Astrocyte (in vitro differentiated cells and primary cell): Measurements from ENCODE around the gene LANCL2. TPM values are rescaled to one million over a fixed set of nuclear protein-coding genes. Genes with fewer than 3 reads are reported as not detected.

Source experiments
- DNase-seq: peaks from one replicate; pipeline ENCODE4 v3.0.0-alpha.2; 2010; ENCODE audit warnings: low read depth
- FAIRE-seq: peaks from 2 replicates; lab custom pipeline; 2011; peaks lifted over from hg19 to GRCh38; lab: Jason Lieb, UNC
- H2AFZ ChIP-seq: 2 replicates; pipeline ENCODE4 v1.6.0; 2012; ENCODE audit warnings: low read depth, low read length, inconsistent platforms
- H3K27ac ChIP-seq: 2 replicates; pipeline ENCODE4 v1.5.1; 2011; ENCODE audit warnings: low read depth, low read length, inconsistent platforms
- H3K27me3 ChIP-seq: 2 replicates; pipeline ENCODE4 v1.6.0; 2011; ENCODE audit warnings: low read length, inconsistent platforms; ENCODE audit not compliant: insufficient read depth
- H3K36me3 ChIP-seq: 2 replicates; pipeline ENCODE4 v1.5.1; 2011; ENCODE audit warnings: low read length, inconsistent platforms; ENCODE audit not compliant: insufficient read depth
- H3K4me1 ChIP-seq: 2 replicates; pipeline ENCODE4 v1.5.1; 2011; ENCODE audit warnings: low read length, inconsistent platforms; ENCODE audit not compliant: insufficient read depth
- H3K4me2 ChIP-seq: 2 replicates; pipeline ENCODE4 v1.6.0; 2012; ENCODE audit warnings: low read length, inconsistent platforms
- H3K4me3 ChIP-seq: 2 replicates; pipeline ENCODE4 v1.5.1; 2011; ENCODE audit warnings: low read depth, mild to moderate bottlenecking, low read length, inconsistent platforms; ENCODE audit not compliant: insufficient read depth
- H3K79me2 ChIP-seq: 2 replicates; pipeline ENCODE4 v1.6.0; 2012; ENCODE audit warnings: mild to moderate bottlenecking, low read length, inconsistent platforms; ENCODE audit not compliant: insufficient read depth
- H3K9ac ChIP-seq: 2 replicates; pipeline ENCODE4 v1.6.0; 2012; ENCODE audit warnings: mild to moderate bottlenecking, low read length, inconsistent platforms
- H3K9me3 ChIP-seq: 2 replicates; pipeline ENCODE4 v1.5.1; 2012; ENCODE audit warnings: low read depth, mild to moderate bottlenecking, low read length, inconsistent platforms; ENCODE audit not compliant: insufficient read depth
- H4K20me1 ChIP-seq: 2 replicates; pipeline ENCODE4 v1.6.0; 2012; ENCODE audit warnings: low read length, inconsistent platforms; ENCODE audit not compliant: insufficient read depth
- H3K27ac Mint-ChIP-seq: one replicate; pipeline ENCODE4 v1.8.0; 2021; ENCODE audit warnings: mild to moderate bottlenecking, mixed read lengths; ENCODE audit not compliant: unreplicated experiment
- H3K27me3 Mint-ChIP-seq: one replicate; pipeline ENCODE4 v1.8.0; 2021; ENCODE audit warnings: low read depth, mixed read lengths; ENCODE audit not compliant: unreplicated experiment
- H3K36me3 Mint-ChIP-seq: one replicate; pipeline ENCODE4 v1.8.0; 2021; ENCODE audit warnings: low read depth, mixed read lengths; ENCODE audit not compliant: unreplicated experiment
- H3K4me1 Mint-ChIP-seq: one replicate; pipeline ENCODE4 v1.8.0; 2021; ENCODE audit warnings: low read depth, mixed read lengths; ENCODE audit not compliant: unreplicated experiment
- H3K4me3 Mint-ChIP-seq: one replicate; pipeline ENCODE4 v1.8.0; 2021; ENCODE audit warnings: mild to moderate bottlenecking, moderate library complexity, mixed read lengths; ENCODE audit not compliant: unreplicated experiment
- H3K9me3 Mint-ChIP-seq: one replicate; pipeline ENCODE4 v1.8.0; 2021; ENCODE audit warnings: mild to moderate bottlenecking, mixed read lengths; ENCODE audit not compliant: unreplicated experiment
- CTCF ChIP-seq: IDR thresholded peaks from 2 replicates; pipeline ENCODE4 v1.5.1; 2011; ENCODE audit warnings: low read depth, mild to moderate bottlenecking, inconsistent platforms, low read length, moderate library complexity; ENCODE audit not compliant: insufficient read depth
- EZH2 ChIP-seq: IDR thresholded peaks from 2 replicates; pipeline ENCODE4 v1.6.1; 2012; ENCODE audit warnings: mild to moderate bottlenecking, low read length, inconsistent platforms; ENCODE audit not compliant: insufficient read depth
- total RNA-seq: library from RNA; stranded (reverse); gene quantifications from 2 replicates; pipeline ENCODE4 v1.2.1, GENCODE V29; 2021

The LANCL2 gene
- total RNA-seq, 1 donor from 2014 or later, result 35.9 TPM

DNA sequence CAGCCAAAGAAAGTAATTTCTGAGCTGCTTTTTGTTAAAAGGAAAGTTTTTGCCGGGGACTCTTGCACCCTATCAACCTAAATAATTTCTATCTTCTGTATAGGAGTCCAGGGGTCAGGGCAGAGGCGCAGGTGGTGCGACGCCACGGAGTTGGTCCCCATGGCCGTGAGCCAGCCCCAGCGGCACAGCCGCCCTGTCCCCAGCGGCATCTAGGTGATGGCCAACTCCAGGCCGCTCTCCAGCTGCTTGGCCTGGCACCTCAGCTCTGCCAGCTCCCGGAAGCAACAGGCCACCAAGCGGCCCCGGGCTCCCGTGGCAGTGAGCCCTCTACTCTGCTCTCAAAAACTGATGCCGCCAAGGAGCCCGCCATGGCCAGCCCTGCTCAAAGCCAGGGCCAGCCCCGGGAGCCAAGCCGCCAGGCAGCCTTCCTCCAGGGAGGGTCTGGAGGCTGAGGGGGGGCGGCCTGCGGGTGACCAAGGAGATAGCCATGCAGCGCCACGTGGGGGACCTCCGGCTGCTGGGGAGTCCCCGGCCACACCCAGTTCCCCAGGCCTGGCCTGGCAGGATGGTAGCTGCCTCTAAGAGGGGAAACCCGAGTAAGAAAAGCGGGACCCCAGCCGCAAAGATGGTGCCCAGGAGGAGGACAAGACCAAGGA lies 22.8 kb upstream of the LANCL2 start:
- no peaks in the 10 kb centered on the region for H3K9me3 ChIP-seq
- H3K79me2 ChIP-seq, result no peaks in the 10 kb centered on the region
- FAIRE-seq (no peak), DNase-seq (no peak)
- Mint-ChIP-seq H3K4me3 (no peak overlapping the region), H3K9me3 (peaks cover 2% of the 10 kb centered on the region), H3K4me1 (no peaks in the 10 kb centered on the region), H3K36me3 (no peaks in the 10 kb centered on the region), H3K27ac (no peak overlapping the region), H3K27me3 (peaks cover under 1% of the 10 kb centered on the region)
- H3K36me3 ChIP-seq, result no peaks in the 10 kb centered on the region
- H3K4me1 ChIP-seq, result no peaks in the 10 kb centered on the region
- no peaks in the 10 kb centered on the region for H4K20me1 ChIP-seq
- H3K4me3 ChIP-seq, result no peak overlapping the region
- H3K4me2 ChIP-seq, result no peak overlapping the region
- H3K27me3 ChIP-seq, result peaks cover 5% of the 10 kb centered on the region
- TF ChIP-seq EZH2, result no peak
- TF ChIP-seq CTCF, result no peak
- H3K9ac ChIP-seq, result no peak overlapping the region
- H3K27ac ChIP-seq, result no peak overlapping the region
- no peak overlapping the region for H2AFZ ChIP-seq

- Mint-ChIP-seq H3K4me1 (no peaks in the 10 kb centered on the region), H3K27me3 (no peaks in the 10 kb centered on the region), H3K36me3 (no peaks in the 10 kb centered on the region), H3K9me3 (peaks cover 2% of the 10 kb centered on the region), H3K4me3 (no peak overlapping the region), H3K27ac (no peak overlapping the region)
- no peaks in the 10 kb centered on the region for H4K20me1 ChIP-seq
- no peak overlapping the region for H3K4me3 ChIP-seq
- DNase-seq, result no peak
- H2AFZ ChIP-seq, result no peak overlapping the region
- H3K9ac ChIP-seq, result no peak overlapping the region
- H3K9me3 ChIP-seq, result no peaks in the 10 kb centered on the region
- H3K79me2 ChIP-seq, result no peaks in the 10 kb centered on the region
- TF ChIP-seq CTCF (no peak), EZH2 (no peak)
- H3K4me1 ChIP-seq, result no peaks in the 10 kb centered on the region
- H3K36me3 ChIP-seq, result no peaks in the 10 kb centered on the region
- H3K27ac ChIP-seq, result no peak overlapping the region
- FAIRE-seq, result no peak
- H3K4me2 ChIP-seq, result no peak overlapping the region
- peaks cover 3% of the 10 kb centered on the region for H3K27me3 ChIP-seq
Measured at GRCh38 chr7:55343002-55343781, 21.9 kb upstream of the LANCL2 start.
